Measurements from ENCODE around the gene TNFRSF9.
A peak's percentile ranks its signal among the peaks of the same experiment; 100 is the strongest.

The TNFRSF9 gene

DNA sequence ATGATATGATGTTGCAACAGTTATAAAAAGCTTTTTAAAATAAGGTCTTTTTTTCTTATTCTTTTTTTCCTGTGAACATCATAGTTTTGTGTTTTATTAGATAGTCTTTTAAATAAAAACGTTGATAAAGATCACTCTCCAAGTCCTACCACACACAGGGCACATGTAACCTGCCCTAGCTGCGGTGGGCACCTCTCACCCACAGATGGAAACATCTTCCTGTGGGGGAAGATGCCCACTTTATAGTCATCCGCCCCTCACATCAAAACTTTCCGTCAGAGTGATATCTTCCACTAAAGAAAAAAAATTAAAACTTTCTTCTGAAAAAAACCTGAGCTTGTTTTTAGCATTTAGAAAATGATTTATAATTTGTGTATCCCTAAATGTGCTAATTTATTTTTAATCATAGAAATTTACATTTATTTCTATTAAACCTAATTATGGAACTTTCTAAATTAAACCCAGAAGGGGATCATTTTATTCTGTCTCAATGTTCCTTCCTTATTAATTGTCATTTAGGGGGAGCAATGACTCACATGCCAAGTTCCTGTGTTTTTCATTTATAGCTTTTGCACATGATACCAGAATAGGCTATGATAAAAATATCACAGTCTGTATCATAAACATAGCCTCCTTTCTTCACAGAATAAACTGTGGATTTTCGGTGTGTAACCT, 24.7 kb downstream of the TNFRSF9 start:
- Histone ChIP-seq H3K4me2 (ENCODE audit: low read length, poor library complexity, severe bottlenecking) (no peak overlapping the region), H4K91ac (ENCODE audit: low read length) (no peak overlapping the region), H3K27ac (ENCODE audit: low read length, poor library complexity, severe bottlenecking) (no peak overlapping the region), H3K14ac (ENCODE audit: low read length in 2 of 2) (no peak overlapping the region), H2BK5ac (ENCODE audit: low read depth, low read length, poor library complexity, severe bottlenecking) (no peak overlapping the region), H2BK120ac (ENCODE audit: low read depth, low read length) (no peak overlapping the region), H3K4me3 (ENCODE audit: insufficient read depth in 1 of 2, low read depth in 1 of 2, low read length in 2 of 2) (no peak overlapping the region), H2BK15ac (ENCODE audit: low read depth, poor library complexity, severe bottlenecking) (no peak overlapping the region), H3K9ac (ENCODE audit: low read length) (no peak overlapping the region), H3K36me3 (ENCODE audit: control insufficient read depth in 1 of 2, insufficient read depth in 2 of 2, low read depth in 1 of 2, low read length in 2 of 2) (no peaks in the 10 kb centered on the region), H2AFZ (ENCODE audit: low read depth, low read length) (no peak overlapping the region), H2BK12ac (ENCODE audit: low read length in 2 of 2) (no peak overlapping the region), H3K23ac (ENCODE audit: low read length in 2 of 2) (no peak overlapping the region), H3K9me3 (ENCODE audit: control insufficient read depth, low read length) (no peaks in the 10 kb centered on the region), H3K4ac (ENCODE audit: low read depth in 1 of 2, low read length in 2 of 2) (no peak overlapping the region), H3K4me1 (ENCODE audit: control insufficient read depth, insufficient read depth, low read depth, low read length) (no peaks in the 10 kb centered on the region), H3K18ac (ENCODE audit: low read depth in 1 of 2, low read length in 2 of 2) (no peak overlapping the region), H2AK5ac (ENCODE audit: low read length, severe bottlenecking) (no peak overlapping the region), H3K27me3 (ENCODE audit: control insufficient read depth in 1 of 2, insufficient read depth in 1 of 2, low read length in 2 of 2) (peaks cover 0 to 4% of the 10 kb centered on the region in 2 experiments), H4K8ac (ENCODE audit: low read length) (no peak overlapping the region), H3K79me1 (replicated peaks; ENCODE audit: low read length, poor library complexity, severe bottlenecking) (no peaks in the 10 kb centered on the region)
- no peak for DNase-seq
- WGBS, result 80% methylated on average over 4 of the region's 5 CpGs

DNA sequence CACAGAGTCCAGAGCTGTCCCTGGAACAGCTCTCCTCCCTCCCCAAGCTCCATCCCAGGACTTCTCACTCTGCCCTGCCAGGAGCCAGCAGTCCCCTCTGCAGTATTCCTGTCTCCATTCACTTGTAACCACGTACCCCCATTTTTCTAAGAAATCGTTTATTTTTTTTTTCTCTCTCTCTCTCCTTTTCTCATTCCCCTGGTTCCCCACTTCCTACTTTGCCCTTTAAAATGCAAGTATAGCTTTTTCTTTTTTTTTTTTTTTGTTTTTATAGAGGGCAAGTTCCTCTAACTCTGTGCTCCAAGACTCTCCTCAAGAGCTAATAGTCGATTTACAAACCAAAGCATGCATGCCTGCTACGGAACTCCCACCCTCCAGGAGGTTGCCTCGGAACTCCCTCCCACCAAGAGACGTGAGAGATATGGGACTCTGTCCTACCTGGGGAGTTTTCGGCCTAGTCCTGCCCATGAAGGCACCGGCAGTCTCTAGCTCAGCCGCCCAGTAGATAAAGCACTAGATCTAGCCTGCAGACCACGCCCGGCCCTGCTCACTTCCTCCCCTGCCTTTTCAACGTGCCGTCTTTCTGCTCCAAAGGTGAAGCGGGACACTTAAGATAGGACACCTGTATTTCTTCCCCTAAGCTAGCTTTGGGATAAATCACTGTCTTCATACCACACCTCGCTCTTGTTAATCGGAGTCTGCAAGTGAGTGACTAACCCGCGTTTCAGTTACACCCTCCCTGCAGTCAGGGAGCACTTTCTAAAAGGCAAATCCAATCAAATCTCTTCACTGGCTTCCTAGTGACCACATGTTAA, 27.7 kb downstream of the TNFRSF9 start:
- no peak overlapping the region for H3K4me2 ChIP-seq (ENCODE audit: low read length, poor library complexity, severe bottlenecking)
- no peak overlapping the region for H3K4me3 ChIP-seq (ENCODE audit: insufficient read depth in 1 of 2, low read depth in 1 of 2, low read length in 2 of 2)
- no peaks in the 10 kb centered on the region for H3K79me1 ChIP-seq (replicated peaks; ENCODE audit: low read length, poor library complexity, severe bottlenecking)
- no peak overlapping the region for H2BK120ac ChIP-seq (ENCODE audit: low read depth, low read length)
- no peak overlapping the region for H3K4ac ChIP-seq (ENCODE audit: low read depth in 1 of 2, low read length in 2 of 2)
- H4K91ac ChIP-seq (ENCODE audit: low read length), result no peak overlapping the region
- DNase-seq, result no peak
- H3K27ac ChIP-seq (ENCODE audit: low read length, poor library complexity, severe bottlenecking), result no peak overlapping the region
- H3K18ac ChIP-seq (ENCODE audit: low read depth in 1 of 2, low read length in 2 of 2), result peak overlapping the region in 1 of 2 experiments; percentile 62
- no peak overlapping the region for H3K14ac ChIP-seq (ENCODE audit: low read length in 2 of 2)
- no peak overlapping the region for H2BK15ac ChIP-seq (ENCODE audit: low read depth, poor library complexity, severe bottlenecking)
- 30% methylated on average over 17 of the region's 18 CpGs for WGBS
- peaks cover 0 to 4% of the 10 kb centered on the region in 2 experiments for H3K27me3 ChIP-seq (ENCODE audit: control insufficient read depth in 1 of 2, insufficient read depth in 1 of 2, low read length in 2 of 2)
- H3K36me3 ChIP-seq (ENCODE audit: control insufficient read depth in 1 of 2, insufficient read depth in 2 of 2, low read depth in 1 of 2, low read length in 2 of 2), result no peaks in the 10 kb centered on the region
- peak overlapping the region; percentile 61 for H2AFZ ChIP-seq (ENCODE audit: low read depth, low read length)
- H4K8ac ChIP-seq (ENCODE audit: low read length), result no peak overlapping the region
- H2BK5ac ChIP-seq (ENCODE audit: low read depth, low read length, poor library complexity, severe bottlenecking), result no peak overlapping the region
- no peaks in the 10 kb centered on the region for H3K9me3 ChIP-seq (ENCODE audit: control insufficient read depth, low read length)
- H3K23ac ChIP-seq (ENCODE audit: low read length in 2 of 2), result no peak overlapping the region
- H3K4me1 ChIP-seq (ENCODE audit: control insufficient read depth, insufficient read depth, low read depth, low read length), result no peaks in the 10 kb centered on the region
- H3K9ac ChIP-seq (ENCODE audit: low read length), result no peak overlapping the region
- H2BK12ac ChIP-seq (ENCODE audit: low read length in 2 of 2), result no peak overlapping the region
- H2AK5ac ChIP-seq (ENCODE audit: low read length, severe bottlenecking), result no peak overlapping the region

GRCh38 chr1:7912145-7912544, 28.5 kb downstream of the TNFRSF9 start:
- Histone ChIP-seq H3K4me1 (ENCODE audit: control insufficient read depth, insufficient read depth, low read depth, low read length) (no peaks in the 10 kb centered on the region), H3K4me3 (ENCODE audit: insufficient read depth in 1 of 2, low read depth in 1 of 2, low read length in 2 of 2) (no peak overlapping the region), H3K27ac (ENCODE audit: low read length, poor library complexity, severe bottlenecking) (no peak overlapping the region), H3K23ac (ENCODE audit: low read length in 2 of 2) (no peak overlapping the region), H3K4me2 (ENCODE audit: low read length, poor library complexity, severe bottlenecking) (no peak overlapping the region), H4K8ac (ENCODE audit: low read length) (no peak overlapping the region), H2BK15ac (ENCODE audit: low read depth, poor library complexity, severe bottlenecking) (no peak overlapping the region), H2BK120ac (ENCODE audit: low read depth, low read length) (no peak overlapping the region), H3K79me1 (replicated peaks; ENCODE audit: low read length, poor library complexity, severe bottlenecking) (no peaks in the 10 kb centered on the region), H2BK12ac (ENCODE audit: low read length in 2 of 2) (no peak overlapping the region), H2AFZ (ENCODE audit: low read depth, low read length) (no peak overlapping the region), H2AK5ac (ENCODE audit: low read length, severe bottlenecking) (no peak overlapping the region), H3K9ac (ENCODE audit: low read length) (no peak overlapping the region), H2BK5ac (ENCODE audit: low read depth, low read length, poor library complexity, severe bottlenecking) (no peak overlapping the region), H3K14ac (ENCODE audit: low read length in 2 of 2) (no peak overlapping the region), H3K36me3 (ENCODE audit: control insufficient read depth in 1 of 2, insufficient read depth in 2 of 2, low read depth in 1 of 2, low read length in 2 of 2) (no peaks in the 10 kb centered on the region), H4K91ac (ENCODE audit: low read length) (no peak overlapping the region), H3K18ac (ENCODE audit: low read depth in 1 of 2, low read length in 2 of 2) (no peak overlapping the region), H3K9me3 (ENCODE audit: control insufficient read depth, low read length) (no peaks in the 10 kb centered on the region), H3K4ac (ENCODE audit: low read depth in 1 of 2, low read length in 2 of 2) (no peak overlapping the region), H3K27me3 (ENCODE audit: control insufficient read depth in 1 of 2, insufficient read depth in 1 of 2, low read length in 2 of 2) (peaks cover 0 to under 1% of the 10 kb centered on the region in 2 experiments)
- 78% methylated on average over 3 of the region's 3 CpGs for WGBS
- no peak for DNase-seq

DNA sequence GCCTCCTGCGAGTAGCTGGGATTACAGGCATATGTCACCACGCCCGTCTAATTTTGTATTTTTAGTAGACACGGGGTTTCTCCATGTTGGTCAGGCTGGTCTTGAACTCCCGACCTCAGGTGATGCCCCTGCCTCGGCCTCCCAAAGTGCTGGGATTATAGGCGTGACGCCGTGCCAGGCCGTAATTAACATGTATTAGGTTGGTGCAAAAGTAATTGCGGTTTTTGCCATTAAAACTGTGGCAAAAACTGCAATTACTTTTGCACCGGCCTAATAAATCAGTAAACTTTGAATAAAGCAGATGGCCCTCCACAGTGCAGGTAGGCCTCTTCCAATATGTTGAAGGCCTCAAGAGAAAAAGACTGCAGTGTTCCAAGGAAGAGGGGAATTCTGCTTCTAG, 35.4 kb downstream of the TNFRSF9 start:
- Histone ChIP-seq H3K27me3 (ENCODE audit: control insufficient read depth in 1 of 2, insufficient read depth in 1 of 2, low read length in 2 of 2) (peaks cover 0 to 9% of the 10 kb centered on the region in 2 experiments), H4K91ac (ENCODE audit: low read length) (no peak overlapping the region), H3K79me1 (replicated peaks; ENCODE audit: low read length, poor library complexity, severe bottlenecking) (no peaks in the 10 kb centered on the region), H3K18ac (ENCODE audit: low read depth in 1 of 2, low read length in 2 of 2) (no peak overlapping the region), H3K9me3 (ENCODE audit: control insufficient read depth, low read length) (no peaks in the 10 kb centered on the region), H3K4me1 (ENCODE audit: control insufficient read depth, insufficient read depth, low read depth, low read length) (no peaks in the 10 kb centered on the region), H2BK15ac (ENCODE audit: low read depth, poor library complexity, severe bottlenecking) (no peak overlapping the region), H3K4me3 (ENCODE audit: insufficient read depth in 1 of 2, low read depth in 1 of 2, low read length in 2 of 2) (no peak overlapping the region), H2AK5ac (ENCODE audit: low read length, severe bottlenecking) (no peak overlapping the region), H4K8ac (ENCODE audit: low read length) (no peak overlapping the region), H2BK5ac (ENCODE audit: low read depth, low read length, poor library complexity, severe bottlenecking) (no peak overlapping the region), H3K23ac (ENCODE audit: low read length in 2 of 2) (no peak overlapping the region), H3K4me2 (ENCODE audit: low read length, poor library complexity, severe bottlenecking) (no peak overlapping the region), H2AFZ (ENCODE audit: low read depth, low read length) (no peak overlapping the region), H3K27ac (ENCODE audit: low read length, poor library complexity, severe bottlenecking) (no peak overlapping the region), H2BK12ac (ENCODE audit: low read length in 2 of 2) (no peak overlapping the region), H2BK120ac (ENCODE audit: low read depth, low read length) (no peak overlapping the region), H3K4ac (ENCODE audit: low read depth in 1 of 2, low read length in 2 of 2) (no peak overlapping the region), H3K9ac (ENCODE audit: low read length) (no peak overlapping the region), H3K14ac (ENCODE audit: low read length in 2 of 2) (no peak overlapping the region), H3K36me3 (ENCODE audit: control insufficient read depth in 1 of 2, insufficient read depth in 2 of 2, low read depth in 1 of 2, low read length in 2 of 2) (no peaks in the 10 kb centered on the region)
- DNase-seq, result no peak
- WGBS, result 74% methylated on average over 12 of the region's 12 CpGs
